Loucy (cell line): ENCODE results near the gene HEPACAM.

Experiments
- H2AFZ ChIP-seq: fragments of 200-600 bp; sonication (generic); 2 replicates; pipeline ENCODE4 v1.6.0; 2016; ENCODE audit warnings: antibody characterized with exemption, mild to moderate bottlenecking, low read length, moderate library complexity
- H3F3A ChIP-seq: fragments of 200-600 bp; 2 replicates; pipeline ENCODE4 v1.6.0; 2016; ENCODE audit warnings: antibody characterized with exemption, low read depth, mild to moderate bottlenecking
- H3K27me3 ChIP-seq: fragments of 200-600 bp; sonication (generic); 2 replicates; pipeline ENCODE4 v1.6.1; 2014; ENCODE audit warnings: low read length, mild to moderate bottlenecking; ENCODE audit not compliant: insufficient read depth, poor library complexity, severe bottlenecking
- H3K36me3 ChIP-seq: fragments of 200-600 bp; sonication (generic); 2 replicates; pipeline ENCODE4 v1.6.1; 2016; ENCODE audit warnings: low read length; ENCODE audit not compliant: insufficient read depth
- H3K4me1 ChIP-seq: fragments of 200-600 bp; sonication (generic); 2 replicates; pipeline ENCODE4 v1.5.1; 2014; ENCODE audit warnings: low read length, mild to moderate bottlenecking; ENCODE audit not compliant: insufficient read depth, poor library complexity, severe bottlenecking
- H3K4me2 ChIP-seq: fragments of 200-600 bp; sonication (generic); 2 replicates; pipeline ENCODE4 v1.6.0; 2014; ENCODE audit warnings: antibody characterized with exemption, low read length, low read depth, mild to moderate bottlenecking; ENCODE audit not compliant: poor library complexity, severe bottlenecking
- H3K4me3 ChIP-seq: fragments of 200-600 bp; sonication (generic); 2 replicates; pipeline ENCODE4 v1.5.1; 2014; ENCODE audit warnings: low read length, mild to moderate bottlenecking, mixed read lengths; ENCODE audit not compliant: poor library complexity, severe bottlenecking
- H3K79me2 ChIP-seq: fragments of 200-600 bp; sonication (generic); 2 replicates; pipeline ENCODE4 v1.6.1; 2014; ENCODE audit warnings: low read length; ENCODE audit not compliant: insufficient read depth
- H3K9ac ChIP-seq: fragments of 200-600 bp; sonication (generic); 2 replicates; pipeline ENCODE4 v1.6.0; 2014; ENCODE audit warnings: mild to moderate bottlenecking, low read depth, low read length, moderate library complexity; ENCODE audit not compliant: poor library complexity, severe bottlenecking
- H3K9me2 ChIP-seq: fragments of 200-600 bp; sonication (generic); replicated peaks from 2 replicates; pipeline ENCODE4 v1.6.1; 2016; ENCODE audit warnings: low read depth, low read length, mixed read lengths
- H3K9me3 ChIP-seq: fragments of 200-600 bp; sonication (generic); 2 replicates; pipeline ENCODE4 v1.6.1; 2014; ENCODE audit warnings: mild to moderate bottlenecking, antibody characterized with exemption, low read length, low read depth; ENCODE audit not compliant: insufficient read depth
- H4K20me1 ChIP-seq: fragments of 200-600 bp; sonication (generic); 2 replicates; pipeline ENCODE4 v1.6.0; 2014; ENCODE audit warnings: antibody characterized with exemption, low read length, mild to moderate bottlenecking; ENCODE audit not compliant: insufficient read depth, poor library complexity, severe bottlenecking
- CTCF ChIP-seq: fragments of 200-600 bp; sonication (generic); conservative IDR thresholded peaks from 2 replicates; pipeline ENCODE4 v1.5.1; 2014; ENCODE audit warnings: mild to moderate bottlenecking, antibody characterized with exemption, low read length
- EZH2phosphoT487 ChIP-seq: fragments of 200-600 bp; IDR thresholded peaks from 2 replicates; pipeline ENCODE4 v1.6.1; 2018; ENCODE audit warnings: antibody characterized with exemption, mild to moderate bottlenecking, moderate library complexity, borderline replicate concordance

The HEPACAM gene

DNA sequence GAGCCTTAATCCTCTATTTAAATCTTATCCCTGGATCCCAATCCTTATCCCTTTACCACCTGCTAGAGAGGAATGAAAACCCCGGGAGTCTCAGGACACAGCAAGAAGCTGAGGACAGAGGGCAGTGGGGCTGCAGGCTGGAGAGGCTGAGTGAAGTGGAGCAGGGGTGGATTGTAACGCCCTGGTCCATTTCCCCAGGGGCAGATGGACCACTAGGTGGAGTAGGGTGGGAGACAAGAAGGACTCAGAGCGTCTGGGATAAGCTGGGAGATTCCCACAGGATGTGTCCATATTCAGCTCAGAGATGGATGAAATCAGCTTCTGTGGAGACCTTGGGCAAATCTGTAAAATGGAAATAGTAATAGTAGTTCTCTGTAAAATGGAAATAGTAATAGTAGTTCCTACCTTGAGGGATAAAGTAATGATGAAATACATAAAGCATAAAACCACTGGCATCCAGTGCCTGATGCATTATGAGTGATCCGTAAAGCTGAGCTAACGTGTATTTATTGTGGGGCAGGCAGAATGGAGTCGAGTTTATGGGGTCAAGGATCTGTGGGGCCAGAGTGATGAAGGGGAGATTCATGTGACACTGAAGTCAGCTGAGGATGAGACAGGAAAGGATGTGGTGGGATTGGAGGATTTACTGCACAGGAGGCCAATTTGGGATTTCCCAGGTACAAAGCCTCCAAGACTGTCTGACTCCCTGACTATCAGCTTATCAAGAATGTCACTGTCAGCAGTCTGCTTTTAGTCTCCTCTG lies 36.3 kb downstream of the HEPACAM start:
- Histone ChIP-seq H3K9me2 (no peaks in the 10 kb centered on the region), H3F3A (no peaks in the 10 kb centered on the region), H3K79me2 (no peaks in the 10 kb centered on the region), H4K20me1 (no peaks in the 10 kb centered on the region), H2AFZ (no peak overlapping the region), H3K9me3 (no peaks in the 10 kb centered on the region), H3K4me1 (no peaks in the 10 kb centered on the region), H3K27me3 (peaks cover 16% of the 10 kb centered on the region), H3K36me3 (no peaks in the 10 kb centered on the region), H3K9ac (no peak overlapping the region), H3K4me2 (no peak overlapping the region), H3K4me3 (no peak overlapping the region)
- TF ChIP-seq CTCF (no peak), EZH2phosphoT487 (no peak)

GRCh38 chr11:124898711-124899110 lies 37.1 kb downstream of the HEPACAM start:
- Histone ChIP-seq H4K20me1 (no peaks in the 10 kb centered on the region), H3K9me3 (no peaks in the 10 kb centered on the region), H3F3A (no peaks in the 10 kb centered on the region), H3K27me3 (peaks cover 16% of the 10 kb centered on the region), H3K4me3 (no peak overlapping the region), H3K4me2 (no peak overlapping the region), H3K9ac (no peak overlapping the region), H3K79me2 (no peaks in the 10 kb centered on the region), H2AFZ (no peak overlapping the region), H3K36me3 (no peaks in the 10 kb centered on the region), H3K4me1 (no peaks in the 10 kb centered on the region), H3K9me2 (no peaks in the 10 kb centered on the region)
- TF ChIP-seq EZH2phosphoT487 (no peak), CTCF (no peak)

DNA sequence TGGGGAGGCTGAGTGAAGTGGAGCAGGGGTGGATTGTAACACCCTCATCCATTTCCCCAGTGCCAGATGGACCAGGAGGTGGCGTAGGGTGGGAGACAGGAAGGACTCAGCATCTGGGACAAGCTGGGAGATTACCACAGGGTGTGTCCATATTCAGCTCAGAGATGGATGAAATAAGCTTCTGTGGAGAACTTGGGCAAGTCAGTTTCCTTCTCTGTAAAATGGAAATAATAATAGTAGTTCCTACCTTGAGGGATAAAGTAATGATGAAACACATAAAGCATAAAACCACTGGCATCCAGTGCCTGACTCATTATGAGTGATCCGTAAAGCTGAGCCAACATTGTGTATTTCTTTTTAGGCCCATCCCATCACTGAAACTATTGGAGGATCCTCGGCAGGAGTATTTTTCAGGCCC lies 37.6 kb downstream of the HEPACAM start:
- TF ChIP-seq CTCF, result no peak
- no peak for TF ChIP-seq EZH2phosphoT487
- no peaks in the 10 kb centered on the region for H4K20me1 ChIP-seq
- peaks cover 16% of the 10 kb centered on the region for H3K27me3 ChIP-seq
- H2AFZ ChIP-seq, result no peak overlapping the region
- H3F3A ChIP-seq, result no peaks in the 10 kb centered on the region
- H3K9ac ChIP-seq, result no peak overlapping the region
- no peaks in the 10 kb centered on the region for H3K79me2 ChIP-seq
- no peaks in the 10 kb centered on the region for H3K36me3 ChIP-seq
- H3K9me2 ChIP-seq, result no peaks in the 10 kb centered on the region
- H3K4me1 ChIP-seq, result no peaks in the 10 kb centered on the region
- H3K4me2 ChIP-seq, result no peak overlapping the region
- no peaks in the 10 kb centered on the region for H3K9me3 ChIP-seq
- H3K4me3 ChIP-seq, result no peak overlapping the region
